Fibroblast of lung (primary cell): ENCODE results near the gene KLK13. TPM values are rescaled to one million over a fixed set of nuclear protein-coding genes. Genes with fewer than 3 reads are reported as not detected.

Experiments used
- DNase-seq, 2 donors: peaks; one replicate each; pipeline versions ENCODE4 v3.0.0 to v3.0.0-alpha.2; 2010; ENCODE audit warnings: low read depth in 2 of 2
- H2AFZ ChIP-seq: 2 replicates; pipeline ENCODE4 v1.5.1; 2012; ENCODE audit warnings: low read length, control low read depth, inconsistent platforms
- H3K27ac ChIP-seq: 2 replicates; pipeline ENCODE4 v1.5.1; 2011; ENCODE audit warnings: low read length, control low read depth; ENCODE audit not compliant: insufficient read depth
- H3K27me3 ChIP-seq: 2 replicates; pipeline ENCODE4 v1.5.1; 2011; ENCODE audit warnings: mild to moderate bottlenecking, low read length; ENCODE audit not compliant: control insufficient read depth, insufficient read depth
- H3K36me3 ChIP-seq: 2 replicates; pipeline ENCODE4 v1.5.1; 2011; ENCODE audit warnings: low read length; ENCODE audit not compliant: control insufficient read depth, insufficient read depth
- H3K4me1 ChIP-seq: 2 replicates; pipeline ENCODE4 v1.5.1; 2011; ENCODE audit warnings: low read length; ENCODE audit not compliant: control insufficient read depth, insufficient read depth; ENCODE audit errors: extremely low read depth
- H3K4me2 ChIP-seq: 2 replicates; pipeline ENCODE4 v1.5.1; 2011; ENCODE audit warnings: low read length, control low read depth; ENCODE audit not compliant: insufficient read depth; ENCODE audit errors: extremely low read depth
- H3K4me3 ChIP-seq, 4 experiments: fragments of 200-600 bp in 1 of 4; sonication (generic) in 1 of 4; replicated peaks in 1 of 4; 2 replicates each; pipeline ENCODE4 v1.5.1; 2011 to 2016; ENCODE audit warnings: low read length in 4 of 4, low read depth in 3 of 4, mild to moderate bottlenecking in 3 of 4, control low read depth in 2 of 4, inconsistent platforms in 1 of 4, mixed read lengths in 1 of 4; ENCODE audit not compliant: insufficient read depth in 1 of 4; ENCODE audit errors: control extremely low read depth in 1 of 4
- H3K79me2 ChIP-seq: 2 replicates; pipeline ENCODE4 v1.5.1; 2012; ENCODE audit warnings: mild to moderate bottlenecking, low read length, inconsistent platforms; ENCODE audit not compliant: control insufficient read depth, insufficient read depth
- H3K9ac ChIP-seq: 2 replicates; pipeline ENCODE4 v1.5.1; 2011; ENCODE audit warnings: mild to moderate bottlenecking, low read length, control low read depth; ENCODE audit not compliant: insufficient read depth
- H3K9me3 ChIP-seq: 2 replicates; pipeline ENCODE4 v1.5.1; 2012; ENCODE audit warnings: low read depth, low read length; ENCODE audit not compliant: control insufficient read depth, insufficient read depth
- H4K20me1 ChIP-seq: 2 replicates; pipeline ENCODE4 v1.5.1; 2011; ENCODE audit warnings: low read length; ENCODE audit not compliant: control insufficient read depth, insufficient read depth; ENCODE audit errors: extremely low read depth
- EZH2 ChIP-seq: IDR thresholded peaks from 2 replicates; pipeline ENCODE4 v1.5.1; 2012; ENCODE audit warnings: low read length, control low read depth, mild to moderate bottlenecking; ENCODE audit errors: missing control alignments
- polyA plus RNA-seq, 2 donors: library from polyadenylated mRNA; depleted of rRNA in 1 of 2; stranded (reverse) in 1 of 2; unstranded in 1 of 2; fragments of >200 nt; gene quantifications; 2 replicates each; pipeline ENCODE4 v1.2.1, GENCODE V29; 2011 to 2012; ENCODE audit warnings: missing spikeins in 1 of 2
- total RNA-seq: library from RNA; depleted of rRNA; stranded (reverse); fragments of >200 nt; gene quantifications from 2 replicates; pipeline ENCODE4 v1.2.1, GENCODE V29; 2014
- TF ChIP-seq, protein P1 (sequence below), 2 donors: IDR thresholded peaks in 1 of 2; conservative IDR thresholded peaks in 1 of 2; 1 replicate in 1 of 2; 2 replicates in 1 of 2; pipeline ENCODE4 v1.5.1; 2011 to 2012; ENCODE audit warnings: low read length in 2 of 2, control low read depth in 1 of 2, inconsistent platforms in 1 of 2, low read depth in 1 of 2, mild to moderate bottlenecking in 1 of 2

Gene KLK13
- total and polyA plus RNA-seq, 2 donors (not counting 1 experiment from before 2014, with no cell fraction given), result not detected

DNA sequence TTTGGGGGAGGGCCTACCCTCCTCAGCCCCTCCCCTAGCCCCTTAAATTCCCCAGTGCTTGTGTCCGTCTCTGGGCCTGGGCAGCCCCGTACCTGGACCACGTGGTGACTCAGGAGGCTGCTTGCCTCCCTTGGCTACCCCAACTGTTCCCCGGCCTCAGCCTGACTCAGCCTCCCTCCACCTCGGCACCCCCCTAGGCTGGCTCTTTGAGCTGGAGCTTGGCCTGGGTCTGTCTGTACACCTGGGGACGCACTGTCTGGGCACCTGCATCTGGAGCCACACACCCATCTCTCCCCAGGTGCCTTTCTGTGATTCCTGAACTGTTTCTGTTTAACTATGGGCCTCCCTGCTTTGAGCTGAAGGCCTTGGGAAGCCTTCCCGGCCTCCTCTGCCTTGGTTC lies 19.6 kb upstream of the KLK13 start:
- Histone ChIP-seq H3K4me1 (no peaks in the 10 kb centered on the region), H3K4me2 (no peak overlapping the region), H3K9ac (no peak overlapping the region), H4K20me1 (no peaks in the 10 kb centered on the region), H3K27me3 (no peaks in the 10 kb centered on the region), H3K27ac (no peak overlapping the region), H3K4me3 (no peak overlapping the region), H3K9me3 (no peaks in the 10 kb centered on the region), H3K36me3 (no peaks in the 10 kb centered on the region), H3K79me2 (no peaks in the 10 kb centered on the region), H2AFZ (no peak overlapping the region)
- TF ChIP-seq, protein P1, sequence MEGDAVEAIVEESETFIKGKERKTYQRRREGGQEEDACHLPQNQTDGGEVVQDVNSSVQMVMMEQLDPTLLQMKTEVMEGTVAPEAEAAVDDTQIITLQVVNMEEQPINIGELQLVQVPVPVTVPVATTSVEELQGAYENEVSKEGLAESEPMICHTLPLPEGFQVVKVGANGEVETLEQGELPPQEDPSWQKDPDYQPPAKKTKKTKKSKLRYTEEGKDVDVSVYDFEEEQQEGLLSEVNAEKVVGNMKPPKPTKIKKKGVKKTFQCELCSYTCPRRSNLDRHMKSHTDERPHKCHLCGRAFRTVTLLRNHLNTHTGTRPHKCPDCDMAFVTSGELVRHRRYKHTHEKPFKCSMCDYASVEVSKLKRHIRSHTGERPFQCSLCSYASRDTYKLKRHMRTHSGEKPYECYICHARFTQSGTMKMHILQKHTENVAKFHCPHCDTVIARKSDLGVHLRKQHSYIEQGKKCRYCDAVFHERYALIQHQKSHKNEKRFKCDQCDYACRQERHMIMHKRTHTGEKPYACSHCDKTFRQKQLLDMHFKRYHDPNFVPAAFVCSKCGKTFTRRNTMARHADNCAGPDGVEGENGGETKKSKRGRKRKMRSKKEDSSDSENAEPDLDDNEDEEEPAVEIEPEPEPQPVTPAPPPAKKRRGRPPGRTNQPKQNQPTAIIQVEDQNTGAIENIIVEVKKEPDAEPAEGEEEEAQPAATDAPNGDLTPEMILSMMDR (conservative IDR thresholded peaks at IDR 0.05 in 1 of 2, IDR thresholded peaks at IDR 0.05 in 1 of 2; ENCODE audit: low read depth in 1 of 2, low read length in 2 of 2), result no peak
- TF ChIP-seq EZH2, result no peak
- no peak for DNase-seq

- no peak for DNase-seq
- Histone ChIP-seq H2AFZ (no peak overlapping the region), H3K27me3 (no peaks in the 10 kb centered on the region), H4K20me1 (no peaks in the 10 kb centered on the region), H3K4me2 (no peak overlapping the region), H3K9me3 (no peaks in the 10 kb centered on the region), H3K4me3 (no peak overlapping the region), H3K9ac (no peak overlapping the region), H3K36me3 (no peaks in the 10 kb centered on the region), H3K4me1 (no peaks in the 10 kb centered on the region), H3K79me2 (no peaks in the 10 kb centered on the region), H3K27ac (no peak overlapping the region)
- no peak for TF ChIP-seq EZH2
- TF ChIP-seq, protein P1 (conservative IDR thresholded peaks at IDR 0.05 in 1 of 2, IDR thresholded peaks at IDR 0.05 in 1 of 2; ENCODE audit: low read depth in 1 of 2, low read length in 2 of 2), result no peak
Measured at GRCh38 chr19:51083783-51084182, 18.9 kb upstream of the KLK13 start.

DNA sequence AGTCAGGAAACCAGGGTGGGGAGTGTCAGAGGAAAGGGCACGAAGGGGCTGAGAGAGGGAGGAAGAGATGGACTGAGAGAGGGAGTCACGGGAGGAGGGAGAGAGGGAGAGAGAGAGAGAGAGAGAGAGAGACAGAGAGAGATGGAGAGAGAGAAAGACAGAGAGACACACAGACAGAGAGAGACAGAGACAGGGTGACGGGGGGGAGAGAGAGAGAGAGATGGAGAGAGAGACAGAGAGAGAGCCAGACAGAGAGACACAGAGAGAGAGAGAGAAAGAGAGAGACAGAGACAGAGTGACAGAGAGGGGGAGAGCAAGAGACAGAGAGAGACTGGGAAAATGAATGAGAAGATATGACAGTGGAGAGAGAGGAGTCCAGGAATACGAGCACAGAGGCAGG lies 18.3 kb upstream of the KLK13 start:
- no peaks in the 10 kb centered on the region for H3K4me1 ChIP-seq
- no peaks in the 10 kb centered on the region for H3K36me3 ChIP-seq
- no peak overlapping the region for H3K4me2 ChIP-seq
- H3K4me3 ChIP-seq, result no peak overlapping the region
- H3K79me2 ChIP-seq, result no peaks in the 10 kb centered on the region
- H3K27me3 ChIP-seq, result no peaks in the 10 kb centered on the region
- no peak overlapping the region for H3K27ac ChIP-seq
- no peaks in the 10 kb centered on the region for H3K9me3 ChIP-seq
- no peak overlapping the region for H3K9ac ChIP-seq
- H4K20me1 ChIP-seq, result no peaks in the 10 kb centered on the region
- TF ChIP-seq, protein P1 (conservative IDR thresholded peaks at IDR 0.05 in 1 of 2, IDR thresholded peaks at IDR 0.05 in 1 of 2; ENCODE audit: low read depth in 1 of 2, low read length in 2 of 2), result no peak
- no peak for TF ChIP-seq EZH2
- no peak for DNase-seq
- H2AFZ ChIP-seq, result no peak overlapping the region
